ENCODE results near the gene GPR55. TPM values are rescaled to one million over a fixed set of nuclear protein-coding genes. Genes with fewer than 3 reads are reported as not detected.

The GPR55 gene
- total RNA-seq, 1 experiment from 2014 or later, result 0.13 TPM

DNA sequence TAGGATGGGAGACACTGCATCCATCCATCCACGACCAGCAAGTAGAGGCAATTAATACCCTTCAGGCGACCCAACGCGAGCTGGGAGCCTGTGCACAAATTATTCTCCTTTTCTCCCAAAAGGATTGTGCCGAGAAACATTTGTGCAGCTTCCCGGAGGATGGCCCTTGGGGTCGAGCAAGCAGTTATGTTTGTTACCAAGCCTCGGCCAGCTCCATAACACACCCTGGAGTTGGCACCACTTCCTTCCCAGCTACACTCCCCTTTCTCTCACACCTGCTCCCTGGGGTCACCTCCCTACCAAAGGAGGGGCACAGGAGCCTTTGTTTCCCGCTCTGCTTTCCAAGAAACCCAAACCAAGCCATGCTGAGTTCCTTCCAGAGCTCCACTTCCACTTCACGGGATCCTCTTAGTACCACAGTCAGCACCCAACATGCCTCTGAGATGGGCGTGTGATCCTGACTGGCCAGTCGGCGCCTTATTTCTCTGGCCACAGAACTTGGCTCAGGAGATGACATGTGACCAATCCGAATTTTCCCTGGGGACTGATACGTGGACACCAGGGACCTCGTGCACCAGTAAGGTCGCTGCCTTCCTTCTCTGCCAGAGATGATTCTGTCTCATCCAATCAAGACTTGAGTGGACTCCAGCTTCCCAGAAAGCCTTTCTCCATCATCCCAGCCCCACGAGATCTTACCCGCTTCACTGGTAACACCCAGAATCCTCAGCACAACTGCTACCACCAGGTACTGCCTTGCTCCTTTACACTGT lies 28.5 kb downstream of the GPR55 start:
- in situ Hi-C loops (cut with HindIII; ENCODE audit: low pct_unique_long_range_greater_than_20kb, low sequenced_read_pairs), result no loop called here
- peak; percentile 2 for DNase-seq (ENCODE audit: low read depth, low spot score)

DNA sequence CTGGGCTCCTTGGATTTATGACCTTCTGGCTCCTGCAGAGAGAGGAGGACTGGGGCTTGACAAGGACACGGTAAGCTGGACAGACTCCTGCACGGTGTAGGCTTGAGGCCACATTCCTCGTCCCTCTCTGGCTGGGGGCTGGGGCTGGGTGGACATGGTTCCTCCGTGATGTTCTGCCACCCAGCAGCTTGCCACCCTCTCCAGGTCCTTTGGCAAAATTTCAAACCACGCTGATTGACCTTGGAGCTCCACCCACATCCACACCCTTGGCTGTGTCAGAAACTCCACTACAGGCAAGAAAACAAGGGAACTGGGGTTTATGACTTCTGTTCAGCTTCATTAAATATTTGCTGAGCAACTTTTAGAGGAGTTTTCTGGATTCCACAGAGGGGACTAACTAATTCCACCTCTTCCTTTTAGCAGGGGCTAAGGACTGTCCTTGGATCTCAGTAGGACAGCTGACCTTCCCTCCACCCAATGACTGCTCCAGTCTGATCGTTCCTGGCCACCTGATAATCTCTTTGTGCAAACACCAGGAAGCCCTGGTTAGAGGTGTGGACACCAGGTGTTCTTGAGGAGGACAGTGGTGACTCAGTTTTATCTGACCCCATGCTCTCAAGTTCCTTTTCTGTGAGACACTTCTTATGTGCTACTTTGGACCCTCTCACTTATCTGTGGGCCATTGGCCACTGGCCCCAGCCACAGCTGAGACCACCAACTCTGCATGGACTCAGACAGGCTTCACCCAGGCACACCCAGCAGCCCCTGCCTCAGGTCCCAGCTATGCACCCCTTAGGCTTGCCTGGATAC lies 29.3 kb downstream of the GPR55 start:
- in situ Hi-C loops (cut with HindIII; ENCODE audit: low pct_unique_long_range_greater_than_20kb, low sequenced_read_pairs), result no loop called here
- no peak for DNase-seq (ENCODE audit: low read depth, low spot score)

DNA sequence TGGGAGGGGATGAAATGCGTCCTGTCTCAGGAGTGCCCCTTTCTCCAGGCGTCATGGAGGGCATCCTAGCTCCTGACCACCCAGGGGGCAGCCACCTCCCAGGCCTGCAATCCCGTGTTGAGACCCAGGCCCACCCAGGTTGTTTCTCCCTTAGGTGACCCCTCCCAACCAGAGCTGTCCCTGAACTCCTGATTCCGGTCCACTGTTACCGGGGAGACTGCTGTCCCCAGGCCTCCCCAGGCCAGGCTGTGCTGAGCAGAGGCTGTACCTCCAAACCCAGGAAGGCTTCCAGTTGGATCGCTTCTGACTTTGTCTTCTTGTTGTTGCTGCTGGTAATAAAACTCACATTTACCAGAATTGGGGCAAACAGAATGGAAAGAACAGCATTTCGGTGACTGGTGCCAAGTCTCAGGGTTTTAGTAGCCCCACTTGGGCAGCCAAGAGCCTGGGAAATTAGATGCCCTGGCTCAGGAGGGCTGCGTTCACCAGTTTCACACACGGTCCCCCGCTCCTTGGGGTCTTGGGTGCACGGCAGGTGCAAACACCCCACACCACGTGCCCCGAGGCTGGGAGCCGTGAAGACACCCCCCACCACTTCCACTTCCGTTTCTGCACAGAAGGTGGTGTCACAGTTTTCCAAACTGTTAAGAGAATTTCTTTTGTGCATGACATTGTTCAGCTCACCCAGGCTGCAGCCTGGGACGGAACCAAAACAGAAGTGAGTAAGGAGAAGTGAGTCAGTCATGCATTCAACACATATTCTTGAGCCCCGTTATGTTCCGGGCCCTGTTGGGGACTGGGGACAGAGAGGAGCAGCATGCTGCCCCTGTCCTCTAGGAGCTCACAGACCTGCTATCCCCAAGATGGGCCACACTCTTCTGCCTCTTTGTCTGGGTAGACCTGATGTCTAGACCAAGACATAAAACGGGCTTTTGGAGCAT lies 30.9 kb downstream of the GPR55 start:
- no peak for DNase-seq (ENCODE audit: low read depth, low spot score)
- in situ Hi-C loops (cut with HindIII; ENCODE audit: low pct_unique_long_range_greater_than_20kb, low sequenced_read_pairs), result no loop called here

DNA sequence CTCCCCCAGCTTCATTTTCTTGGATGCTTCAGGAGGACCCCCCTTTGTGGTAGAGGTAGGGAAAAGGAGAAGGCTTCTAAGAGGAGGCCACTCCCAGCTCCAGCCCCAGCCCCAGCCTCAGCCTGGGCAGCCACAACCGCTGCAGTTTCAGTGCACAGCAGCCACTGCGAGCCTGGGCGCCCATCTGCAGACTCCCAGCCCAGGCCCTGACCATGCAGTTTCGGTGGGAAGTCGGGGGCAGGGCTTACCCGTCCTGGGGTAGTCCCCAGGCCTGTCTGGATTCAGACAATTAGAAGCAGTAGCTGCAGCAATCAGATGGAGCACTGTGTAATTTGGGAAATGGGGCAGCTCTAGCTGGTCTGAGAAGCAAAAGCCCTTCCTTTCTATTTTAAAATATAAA lies 31.7 kb downstream of the GPR55 start:
- in situ Hi-C loops (cut with HindIII; ENCODE audit: low pct_unique_long_range_greater_than_20kb, low sequenced_read_pairs), result no loop called here

DNA sequence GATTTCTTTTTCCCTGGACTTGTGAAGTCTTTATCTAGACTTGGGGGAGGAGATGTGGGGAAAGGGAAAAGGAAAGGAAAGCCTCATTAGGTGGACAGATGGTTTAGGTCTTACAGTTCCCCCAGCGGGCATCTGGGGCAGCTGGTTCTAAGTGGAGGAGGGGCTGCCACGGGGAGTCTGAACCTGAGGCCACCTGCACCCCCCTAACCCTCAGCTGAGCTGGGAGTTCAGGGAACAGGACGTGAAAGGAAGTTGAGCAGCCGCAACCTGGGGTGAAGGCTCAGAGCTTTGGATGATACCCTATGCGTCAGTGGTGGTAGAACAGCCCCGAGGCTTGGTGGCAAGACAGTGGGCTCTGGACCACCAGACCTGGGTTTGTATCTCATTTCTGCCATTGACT lies 33.5 kb downstream of the GPR55 start:
- in situ Hi-C loops (cut with HindIII; ENCODE audit: low pct_unique_long_range_greater_than_20kb, low sequenced_read_pairs), result no loop called here
- DNase-seq (ENCODE audit: low read depth, low spot score), result no peak

More for the DNA sequence above, 31.7 kb downstream of the GPR55 start:
- no peak for DNase-seq (ENCODE audit: low read depth, low spot score)

DNA sequence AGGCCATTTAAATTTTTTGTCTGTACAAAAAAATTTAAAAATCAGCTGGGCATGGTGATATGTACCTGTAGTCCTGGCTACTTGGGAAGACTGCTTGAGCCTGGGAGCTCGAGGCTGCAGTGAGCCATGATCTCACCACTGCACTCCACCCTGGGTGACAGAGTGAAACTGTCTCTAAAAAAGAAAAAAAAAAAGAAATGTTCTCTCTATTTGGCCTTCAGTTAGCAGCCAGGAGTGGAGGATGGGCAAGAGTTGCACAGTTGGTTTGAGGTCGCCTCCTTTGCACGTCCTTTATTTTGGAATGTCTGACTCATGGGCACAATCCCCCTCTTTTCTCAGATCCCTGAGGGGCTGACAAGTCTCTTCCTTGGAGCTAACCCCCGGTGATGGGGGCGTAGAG lies 34.0 kb downstream of the GPR55 start:
- no peak for DNase-seq (ENCODE audit: low read depth, low spot score)
- in situ Hi-C loops (cut with HindIII; ENCODE audit: low pct_unique_long_range_greater_than_20kb, low sequenced_read_pairs), result no loop called here

DNA sequence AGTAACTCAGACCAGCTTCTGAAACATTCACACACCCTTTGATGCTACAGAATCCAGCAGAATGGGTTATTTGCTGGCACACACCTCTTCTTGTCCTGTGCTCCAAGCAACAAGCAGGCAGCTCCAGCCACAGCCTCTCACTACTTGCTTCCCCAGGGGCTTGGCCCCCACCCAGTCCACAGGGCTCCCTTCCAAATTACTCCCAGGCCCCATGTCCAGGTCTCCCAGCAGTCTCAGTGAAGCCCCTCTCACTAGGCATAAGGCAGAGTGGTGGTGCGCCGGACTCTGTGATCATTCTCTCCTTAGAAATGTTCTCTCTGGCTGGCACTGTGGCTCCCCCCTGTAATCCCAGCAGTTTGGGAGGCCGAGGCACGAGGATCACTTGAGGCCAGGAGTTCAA lies 34.4 kb downstream of the GPR55 start:
- in situ Hi-C loops (cut with HindIII; ENCODE audit: low pct_unique_long_range_greater_than_20kb, low sequenced_read_pairs), result no loop called here

DNA sequence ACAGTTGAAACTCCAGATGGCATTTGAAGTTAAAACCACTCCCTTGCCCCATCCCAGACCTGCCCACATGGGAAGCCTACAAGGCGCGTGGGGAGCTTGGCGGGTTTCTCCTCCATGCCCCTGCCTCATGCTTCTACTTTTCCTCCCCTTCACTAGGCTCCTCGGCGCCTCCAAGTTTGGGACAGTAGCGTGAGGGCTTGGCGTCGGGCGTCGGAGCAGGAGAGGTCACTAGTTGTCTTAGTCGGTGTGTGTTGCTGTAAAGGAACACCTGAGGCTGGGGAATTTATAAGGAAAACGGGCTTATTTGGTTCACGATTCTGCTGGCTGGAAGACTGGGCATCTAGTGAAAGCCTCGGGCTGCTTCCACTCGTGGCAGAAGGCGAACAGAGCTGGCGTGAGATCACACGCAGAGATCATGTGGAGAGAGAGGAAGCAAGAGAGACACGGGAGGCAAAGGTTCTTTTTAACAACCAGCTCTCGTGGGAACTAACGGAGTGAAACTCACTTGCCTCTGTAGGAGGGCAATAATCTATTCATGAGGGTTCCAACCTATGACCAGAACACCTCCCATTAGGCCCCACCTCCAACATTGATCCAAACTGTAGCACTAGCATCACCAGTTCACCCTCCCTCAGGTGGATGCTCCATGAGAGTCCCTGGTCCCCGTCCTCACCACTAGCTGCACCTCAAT lies 35.0 kb downstream of the GPR55 start:
- in situ Hi-C loops (cut with HindIII; ENCODE audit: low pct_unique_long_range_greater_than_20kb, low sequenced_read_pairs), result no loop called here
- DNase-seq (ENCODE audit: low read depth, low spot score), result no peak

More for the DNA sequence above, 34.4 kb downstream of the GPR55 start:
- no peak for DNase-seq (ENCODE audit: low read depth, low spot score)

DNA sequence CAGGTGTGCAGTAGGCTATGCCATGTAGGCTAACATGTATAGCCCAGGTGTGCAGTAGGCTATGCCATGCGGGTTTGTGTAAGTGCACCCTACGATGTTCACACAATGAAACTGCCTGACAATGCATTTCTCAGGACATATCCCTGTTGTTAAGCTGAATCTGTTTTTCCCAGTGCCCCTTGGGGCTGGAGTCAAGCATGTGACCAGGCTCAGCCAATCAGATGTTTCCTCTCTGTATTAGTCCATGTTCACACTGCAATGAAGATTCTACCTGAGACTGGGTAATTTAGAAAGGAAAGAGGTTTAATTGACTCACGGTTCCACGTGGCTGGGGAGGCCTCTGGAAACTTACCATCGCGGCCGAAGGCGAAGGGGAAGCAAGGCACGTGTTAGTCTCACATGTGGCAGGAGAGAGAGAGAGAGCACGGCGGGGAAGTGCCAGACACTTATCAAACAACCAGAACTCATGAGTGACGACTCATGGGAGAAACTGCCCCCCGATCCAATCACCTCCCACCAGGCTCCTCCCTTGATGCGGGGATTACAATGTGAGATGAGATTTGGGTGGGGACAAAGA lies 36.1 kb downstream of the GPR55 start:
- in situ Hi-C loops (cut with HindIII; ENCODE audit: low pct_unique_long_range_greater_than_20kb, low sequenced_read_pairs), result no loop called here
- no peak for DNase-seq (ENCODE audit: low read depth, low spot score)

DNA sequence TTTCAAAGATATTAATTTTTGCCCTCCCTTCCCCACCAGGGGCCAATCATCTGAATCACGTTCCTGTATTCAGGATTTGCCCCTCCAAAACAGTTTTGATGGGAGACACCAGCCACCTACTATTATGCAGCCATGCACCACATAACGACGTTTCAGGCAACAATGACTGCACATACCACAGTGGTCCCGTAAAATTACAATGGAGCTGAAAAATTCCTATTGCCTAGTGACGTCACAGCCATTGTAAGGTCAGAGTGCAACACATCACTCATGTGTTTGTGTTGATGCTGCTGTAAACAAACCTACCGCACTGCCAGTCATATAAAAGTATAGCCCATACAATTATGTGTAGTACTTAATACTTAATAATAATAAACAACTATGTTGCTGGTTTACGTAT lies 37.7 kb downstream of the GPR55 start:
- in situ Hi-C loops (cut with HindIII; ENCODE audit: low pct_unique_long_range_greater_than_20kb, low sequenced_read_pairs), result no loop called here
- no peak for DNase-seq (ENCODE audit: low read depth, low spot score)

DNA sequence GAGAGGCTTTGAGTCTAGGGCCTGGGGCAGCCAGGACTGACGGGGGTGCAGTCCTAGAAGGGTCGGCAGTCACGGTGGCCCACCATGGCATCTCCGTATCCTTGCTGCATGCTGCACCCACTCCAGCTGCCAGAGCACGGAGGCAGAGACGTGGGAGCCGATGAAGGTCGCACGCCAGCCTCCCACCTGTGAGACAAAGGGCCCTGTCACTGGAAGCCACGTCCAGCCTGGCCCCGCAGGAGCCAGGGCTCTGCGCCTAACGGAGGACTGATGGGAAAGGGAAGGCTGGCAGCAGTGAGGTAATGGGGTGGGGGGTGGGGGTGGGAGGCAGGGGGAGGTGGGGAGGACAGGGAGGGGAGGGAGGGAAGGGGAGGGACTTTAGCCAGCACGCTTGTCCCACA lies 38.4 kb downstream of the GPR55 start:
- in situ Hi-C loops (cut with HindIII; ENCODE audit: low pct_unique_long_range_greater_than_20kb, low sequenced_read_pairs), result no loop called here

DNA sequence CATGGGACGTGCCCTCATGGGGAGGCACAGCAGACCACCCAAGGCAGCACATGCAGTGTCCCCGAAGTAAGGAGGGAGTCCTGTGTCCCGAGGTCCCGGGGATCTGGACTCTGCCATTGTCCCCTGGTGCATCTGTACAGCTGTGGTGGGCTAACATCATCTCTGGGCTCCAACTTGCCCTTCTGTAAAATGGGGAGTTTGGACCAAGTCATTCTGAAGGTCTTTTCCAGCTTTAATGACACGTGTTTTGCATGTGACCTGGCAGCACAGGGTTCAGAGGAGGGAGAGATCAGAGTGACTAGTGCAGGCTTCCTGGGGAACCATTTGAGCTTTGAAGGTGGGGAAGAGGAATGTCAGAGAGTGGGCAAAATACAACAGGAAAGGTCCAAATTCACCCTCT lies 38.8 kb downstream of the GPR55 start:
- DNase-seq (ENCODE audit: low read depth, low spot score), result no peak
- in situ Hi-C loops (cut with HindIII; ENCODE audit: low pct_unique_long_range_greater_than_20kb, low sequenced_read_pairs), result no loop called here

More for the DNA sequence above, 38.4 kb downstream of the GPR55 start:
- no peak for DNase-seq (ENCODE audit: low read depth, low spot score)

DNA sequence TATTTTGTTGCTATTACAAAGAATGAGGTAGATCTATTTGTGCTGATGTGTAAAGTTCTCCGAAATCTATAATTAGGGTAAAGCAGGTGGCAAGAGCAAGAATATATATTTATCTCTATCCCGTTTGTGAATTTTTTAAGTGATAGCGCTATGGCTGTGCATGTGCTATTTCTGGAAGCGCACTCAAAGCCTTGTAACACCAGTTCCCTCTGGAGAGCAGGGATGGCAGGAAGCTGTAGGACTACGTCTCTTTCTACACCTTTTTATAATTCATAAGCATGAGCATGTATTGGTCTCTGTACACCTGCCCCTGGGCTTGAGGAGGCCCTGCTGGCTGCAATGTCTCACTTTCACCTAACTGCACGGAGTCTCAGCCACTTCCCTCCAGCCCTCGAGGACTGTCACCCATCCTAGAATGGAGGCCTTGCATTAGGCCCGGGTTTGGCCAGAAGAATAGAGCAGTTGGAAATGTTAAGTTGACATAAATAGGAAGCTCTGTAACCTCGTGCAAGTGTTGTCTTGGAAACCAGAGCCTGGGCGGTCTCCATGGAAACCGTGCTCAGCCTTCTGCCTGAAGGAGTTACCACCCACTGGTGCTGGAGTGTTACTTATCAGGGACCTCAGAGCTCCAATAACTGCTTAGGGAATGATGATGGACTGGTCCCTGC lies 39.4 kb downstream of the GPR55 start:
- peak; percentile 32 for DNase-seq (ENCODE audit: low read depth, low spot score)

DNA sequence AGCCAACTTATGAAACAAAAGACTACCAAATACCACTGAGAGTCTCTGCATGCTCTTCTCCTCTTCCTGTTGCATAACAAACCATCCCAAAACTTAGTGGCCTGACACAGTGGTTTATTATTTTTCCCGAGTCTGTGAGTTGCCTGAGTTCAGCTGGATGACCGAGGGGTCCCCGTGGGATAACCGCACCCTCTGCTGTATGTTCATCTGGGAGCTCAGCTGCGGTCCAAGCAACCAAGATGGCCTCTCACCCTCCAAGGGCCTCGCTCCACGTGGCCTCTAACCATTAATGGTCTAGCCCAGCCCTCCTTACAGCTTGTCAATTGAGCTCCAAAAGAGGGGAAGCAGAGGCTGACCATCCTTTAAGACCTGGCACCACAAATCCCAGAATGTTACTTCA lies 43.2 kb downstream of the GPR55 start:
- DNase-seq (ENCODE audit: low read depth, low spot score), result no peak

More for the DNA sequence above, 39.4 kb downstream of the GPR55 start:
- in situ Hi-C loops (cut with HindIII; ENCODE audit: low pct_unique_long_range_greater_than_20kb, low sequenced_read_pairs), result no loop called here

DNA sequence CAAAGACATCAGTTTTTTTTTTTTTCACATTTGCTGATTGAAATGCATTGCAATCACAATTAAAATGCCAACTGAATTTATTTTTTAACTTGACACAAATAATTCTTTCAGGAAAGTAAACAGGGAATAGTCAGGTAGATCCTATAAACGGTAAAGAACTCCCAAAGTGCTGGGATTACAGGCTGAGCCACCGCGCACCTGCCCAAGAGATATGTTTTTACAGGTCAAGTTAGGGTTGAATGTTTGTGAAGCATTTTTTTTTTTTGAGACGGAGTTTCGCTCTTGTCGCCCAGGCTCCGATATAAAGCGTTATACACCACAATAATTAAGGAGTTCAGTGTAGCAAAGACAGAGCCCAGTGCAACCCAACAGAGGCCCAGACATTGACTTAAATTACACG lies 45.2 kb downstream of the GPR55 start:
- DNase-seq (ENCODE audit: low read depth, low spot score), result no peak
- in situ Hi-C loops (cut with HindIII; ENCODE audit: low pct_unique_long_range_greater_than_20kb, low sequenced_read_pairs), result no loop called here

More for the DNA sequence above, 43.2 kb downstream of the GPR55 start:
- in situ Hi-C loops (cut with HindIII; ENCODE audit: low pct_unique_long_range_greater_than_20kb, low sequenced_read_pairs), result no loop called here

DNA sequence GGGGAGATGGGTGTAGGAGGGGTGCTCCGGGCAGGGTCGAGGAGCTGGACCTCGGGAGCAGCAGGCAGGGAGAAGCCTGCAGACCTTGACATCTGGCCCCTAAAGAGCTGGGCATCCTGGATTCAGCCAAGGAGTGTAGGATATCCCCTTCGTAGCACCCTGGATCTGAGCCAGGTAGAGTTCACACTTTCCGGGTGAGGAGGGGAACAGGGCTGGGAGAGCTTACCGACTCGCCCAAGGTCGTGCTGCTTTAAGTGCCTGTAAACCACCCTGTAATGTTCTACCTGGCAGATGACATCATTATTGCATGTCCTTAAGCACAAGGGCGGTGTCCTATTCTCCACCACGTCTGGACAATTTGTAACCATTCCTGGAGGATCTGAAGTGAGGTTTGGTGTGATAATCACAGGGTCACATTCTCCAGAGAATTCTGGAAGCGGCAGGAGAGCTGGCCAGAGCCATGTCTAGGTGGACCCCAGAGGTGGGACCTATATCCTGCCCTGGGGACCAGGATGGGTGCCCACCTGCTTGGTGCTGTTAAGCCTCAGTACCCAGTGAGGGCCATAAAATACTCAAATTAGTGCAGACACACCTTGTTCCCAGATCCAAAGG lies 45.7 kb downstream of the GPR55 start:
- in situ Hi-C loops (cut with HindIII; ENCODE audit: low pct_unique_long_range_greater_than_20kb, low sequenced_read_pairs), result no loop called here
- DNase-seq (ENCODE audit: low read depth, low spot score), result no peak
